Mucosa of stomach (tissue), 1 donor: ENCODE data around the gene ST6GAL2.

Experiments used
- H3K27me3 ChIP-seq: one replicate; pipeline ENCODE4 v1.7.0; 2013; ENCODE audit warnings: mild to moderate bottlenecking, low read length; ENCODE audit not compliant: control insufficient read depth, insufficient read depth
- H3K36me3 ChIP-seq: one replicate; pipeline ENCODE4 v1.7.0; 2013; ENCODE audit warnings: low read length; ENCODE audit not compliant: control insufficient read depth, insufficient read depth
- H3K4me1 ChIP-seq: one replicate; pipeline ENCODE4 v1.7.0; 2013; ENCODE audit warnings: mild to moderate bottlenecking, low read length; ENCODE audit not compliant: control insufficient read depth, insufficient read depth
- H3K4me3 ChIP-seq: one replicate; pipeline ENCODE4 v1.7.0; 2013; ENCODE audit warnings: low read length
- H3K9ac ChIP-seq: one replicate; pipeline ENCODE4 v1.7.0; 2013; ENCODE audit warnings: mild to moderate bottlenecking, low read length, moderate library complexity
- H3K9me3 ChIP-seq: one replicate; pipeline ENCODE4 v1.7.0; 2013; ENCODE audit warnings: mild to moderate bottlenecking, low read length, moderate library complexity; ENCODE audit not compliant: control insufficient read depth
- donor health status: Pancreatic carcinoma.

ST6GAL2 gene

GRCh38 chr2:106840818-106841217, 45.1 kb downstream of the ST6GAL2 start:
- no peak overlapping the region for H3K4me3 ChIP-seq
- H3K27me3 ChIP-seq = no peaks in the 10 kb centered on the region
- H3K36me3 ChIP-seq = no peaks in the 10 kb centered on the region
- H3K9ac ChIP-seq = no peak overlapping the region
- H3K4me1 ChIP-seq = no peaks in the 10 kb centered on the region
- H3K9me3 ChIP-seq = no peaks in the 10 kb centered on the region

- Histone ChIP-seq H3K36me3 (no peaks in the 10 kb centered on the region), H3K4me3 (no peak overlapping the region), H3K9ac (no peak overlapping the region), H3K4me1 (no peaks in the 10 kb centered on the region), H3K9me3 (no peaks in the 10 kb centered on the region), H3K27me3 (no peaks in the 10 kb centered on the region)
These were observed 45.9 kb downstream of the ST6GAL2 start for GRCh38 chr2:106839849-106840595.

DNA sequence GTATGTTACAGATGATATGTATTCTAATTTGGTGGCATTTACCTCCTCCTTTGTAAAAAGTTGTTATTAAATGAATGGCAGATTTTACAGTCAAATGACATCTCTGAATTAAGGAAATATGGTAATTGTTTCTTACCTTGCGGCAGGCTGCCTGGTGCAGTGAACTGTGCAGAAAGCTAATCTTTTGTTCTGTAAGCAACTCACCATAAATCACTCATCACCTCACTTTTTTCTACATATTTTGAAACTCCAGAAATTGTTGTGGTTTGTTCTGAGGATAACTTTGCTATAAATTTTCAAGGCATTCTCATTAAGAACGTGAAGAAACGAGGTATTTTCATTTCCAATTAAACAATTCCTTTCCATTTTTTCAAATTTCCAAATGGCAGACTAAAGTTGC, 52.7 kb downstream of the ST6GAL2 start:
- H3K9me3 ChIP-seq = no peaks in the 10 kb centered on the region
- no peaks in the 10 kb centered on the region for H3K27me3 ChIP-seq
- H3K4me3 ChIP-seq = no peak overlapping the region
- no peaks in the 10 kb centered on the region for H3K4me1 ChIP-seq
- H3K9ac ChIP-seq = no peak overlapping the region
- H3K36me3 ChIP-seq = no peaks in the 10 kb centered on the region

- Histone ChIP-seq H3K9ac (no peak overlapping the region), H3K36me3 (no peaks in the 10 kb centered on the region), H3K4me3 (no peak overlapping the region), H3K27me3 (no peaks in the 10 kb centered on the region), H3K4me1 (no peaks in the 10 kb centered on the region), H3K9me3 (no peaks in the 10 kb centered on the region)
These were observed 54.0 kb downstream of the ST6GAL2 start for GRCh38 chr2:106831816-106832569.

DNA sequence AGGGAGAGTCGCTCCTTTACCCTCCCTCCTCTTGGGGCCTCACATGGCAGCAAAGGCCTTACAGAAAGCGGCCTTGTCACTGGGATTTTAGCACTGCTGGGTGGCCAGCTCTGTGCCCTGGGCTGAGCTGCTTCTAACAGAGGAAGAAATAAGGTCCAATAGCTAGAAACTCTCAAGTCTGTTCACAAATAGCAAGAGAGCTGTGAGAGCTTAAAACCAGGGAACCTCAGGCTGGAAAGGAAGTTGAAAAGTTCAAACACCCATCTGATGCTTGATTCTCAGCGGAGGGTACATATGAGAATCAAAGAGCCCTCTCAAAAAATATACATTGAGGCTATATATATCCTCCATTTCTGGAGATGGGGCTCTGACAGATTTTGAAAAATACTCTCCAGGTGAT, 54.7 kb downstream of the ST6GAL2 start:
- Histone ChIP-seq H3K36me3 (no peaks in the 10 kb centered on the region), H3K9me3 (no peaks in the 10 kb centered on the region), H3K9ac (no peak overlapping the region), H3K27me3 (no peaks in the 10 kb centered on the region), H3K4me1 (no peaks in the 10 kb centered on the region), H3K4me3 (no peak overlapping the region)

- H3K27me3 ChIP-seq = no peaks in the 10 kb centered on the region
- no peaks in the 10 kb centered on the region for H3K9me3 ChIP-seq
- no peaks in the 10 kb centered on the region for H3K4me1 ChIP-seq
- no peak overlapping the region for H3K9ac ChIP-seq
- no peak overlapping the region for H3K4me3 ChIP-seq
- no peaks in the 10 kb centered on the region for H3K36me3 ChIP-seq
These were observed 55.8 kb downstream of the ST6GAL2 start for GRCh38 chr2:106830191-106830590.

- Histone ChIP-seq H3K4me3 (no peak overlapping the region), H3K4me1 (no peaks in the 10 kb centered on the region), H3K9me3 (no peaks in the 10 kb centered on the region), H3K36me3 (no peaks in the 10 kb centered on the region), H3K9ac (no peak overlapping the region), H3K27me3 (no peaks in the 10 kb centered on the region)
These were observed 57.8 kb downstream of the ST6GAL2 start for GRCh38 chr2:106828119-106828518.

- H3K9ac ChIP-seq = no peak overlapping the region
- H3K4me3 ChIP-seq = no peak overlapping the region
- H3K4me1 ChIP-seq = no peaks in the 10 kb centered on the region
- H3K9me3 ChIP-seq = no peaks in the 10 kb centered on the region
- no peaks in the 10 kb centered on the region for H3K27me3 ChIP-seq
- no peaks in the 10 kb centered on the region for H3K36me3 ChIP-seq
These were observed 58.8 kb downstream of the ST6GAL2 start for GRCh38 chr2:106827158-106827557.

DNA sequence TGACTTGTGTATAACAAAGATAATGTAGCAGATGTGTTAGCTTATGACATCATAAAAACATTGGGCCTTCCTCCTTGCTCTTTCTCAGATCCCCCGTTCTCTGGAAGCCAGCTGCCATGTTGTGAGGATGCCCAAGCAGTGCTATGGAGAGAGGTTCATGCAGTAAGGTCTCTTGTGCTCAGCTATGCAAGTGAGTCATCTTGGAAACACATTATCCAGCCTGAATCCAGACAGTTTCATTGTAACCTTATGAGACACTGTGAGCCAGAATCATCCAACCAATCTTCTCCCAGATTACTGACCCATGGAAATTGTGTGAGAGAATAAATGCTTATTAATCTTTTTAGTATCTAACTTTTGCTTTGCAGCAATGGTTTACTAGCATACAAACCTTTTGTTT, 60.8 kb downstream of the ST6GAL2 start:
- Histone ChIP-seq H3K27me3 (no peaks in the 10 kb centered on the region), H3K36me3 (no peaks in the 10 kb centered on the region)

GRCh38 chr2:106816974-106817373, 69.0 kb downstream of the ST6GAL2 start:
- Histone ChIP-seq H3K27me3 (no peaks in the 10 kb centered on the region), H3K4me1 (no peaks in the 10 kb centered on the region), H3K36me3 (no peaks in the 10 kb centered on the region), H3K9me3 (no peaks in the 10 kb centered on the region), H3K4me3 (no peak overlapping the region), H3K9ac (no peak overlapping the region)

More for the DNA sequence above, 60.8 kb downstream of the ST6GAL2 start:
- Histone ChIP-seq H3K9ac (no peak overlapping the region), H3K9me3 (no peaks in the 10 kb centered on the region), H3K4me3 (no peak overlapping the region), H3K4me1 (no peaks in the 10 kb centered on the region)

DNA sequence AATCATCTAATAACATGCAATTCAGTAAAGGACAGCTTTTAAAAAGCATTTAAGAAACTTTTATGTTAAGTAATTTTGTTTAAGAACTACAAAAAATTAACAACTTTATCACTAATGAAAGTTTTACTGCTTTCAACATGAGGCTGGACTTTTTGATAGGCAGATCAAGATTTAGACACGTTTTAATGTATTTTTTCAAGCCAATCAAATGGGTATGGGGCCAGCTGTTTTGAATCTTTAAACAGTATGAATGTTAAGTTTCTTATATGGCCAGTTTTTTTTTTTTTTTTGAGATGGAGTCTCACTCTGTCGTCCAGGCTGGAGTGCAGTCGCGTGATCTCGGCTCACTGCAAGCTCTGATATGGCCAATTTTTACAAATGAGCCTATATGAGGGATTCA, 73.1 kb downstream of the ST6GAL2 start:
- H3K4me1 ChIP-seq = no peaks in the 10 kb centered on the region
- no peaks in the 10 kb centered on the region for H3K27me3 ChIP-seq
- H3K4me3 ChIP-seq = no peak overlapping the region
- no peaks in the 10 kb centered on the region for H3K36me3 ChIP-seq
- H3K9me3 ChIP-seq = no peaks in the 10 kb centered on the region
- H3K9ac ChIP-seq = no peak overlapping the region

DNA sequence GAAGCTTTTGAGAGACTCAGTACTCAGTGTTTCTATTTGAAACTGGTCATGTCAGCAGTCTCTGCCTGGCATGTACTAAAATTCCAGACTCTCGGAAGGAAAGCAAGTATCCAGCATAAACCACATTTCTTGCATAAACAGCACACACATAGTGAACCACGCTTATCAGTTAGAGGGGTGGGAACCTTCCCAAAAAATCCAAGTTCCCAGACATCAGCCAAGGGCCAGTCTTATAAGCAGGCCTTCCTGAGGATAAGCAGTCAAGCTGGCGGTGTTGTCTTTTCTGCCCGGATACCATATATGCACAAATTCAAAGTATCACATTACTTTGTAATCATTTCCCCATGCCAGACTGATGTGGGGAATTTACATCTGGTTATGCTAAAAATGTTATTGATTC, 73.6 kb downstream of the ST6GAL2 start:
- Histone ChIP-seq H3K4me1 (no peaks in the 10 kb centered on the region), H3K27me3 (no peaks in the 10 kb centered on the region), H3K36me3 (no peaks in the 10 kb centered on the region)

More for the DNA sequence above, 73.6 kb downstream of the ST6GAL2 start:
- H3K4me3 ChIP-seq = no peak overlapping the region
- no peaks in the 10 kb centered on the region for H3K9me3 ChIP-seq
- no peak overlapping the region for H3K9ac ChIP-seq
